ENCODE data around the gene HOXC10. TPM values are rescaled to one million over a fixed set of nuclear protein-coding genes. Genes with fewer than 3 reads are reported as not detected.

The HOXC10 gene
- total RNA-seq, 3 donors from 2014 or later (not counting 1 experiment from before 2014, with no cell fraction given), result not detected

GRCh38 chr12:53998110-53998899 is 13.4 kb downstream of the HOXC10 start:
- H3K27me3 ChIP-seq (ENCODE audit: control insufficient read depth, insufficient read depth, low read length), result peaks cover 94% of the 10 kb centered on the region
- H3K4me3 Mint-ChIP-seq, result peak overlapping the region; percentile 40
- peaks cover 46% of the 10 kb centered on the region in 2 donors for H3K4me1 Mint-ChIP-seq
- peaks cover 5% of the 10 kb centered on the region for H3K9me3 ChIP-seq (ENCODE audit: control insufficient read depth, insufficient read depth, low read length)
- DNase-seq (no peak), ATAC-seq (no peak)
- H3K27me3 Mint-ChIP-seq (ENCODE audit: low read depth in 2 of 2), result peaks cover 76 to 89% of the 10 kb centered on the region in 2 donors
- intact Hi-C loops (cut with micrococcal nuclease), result loop anchor here (5.0 kb wide), 2 partner anchors 34 to 41 kb away; partner anchors contain the start of gene HOXC5
- no peak overlapping the region for H3K4me3 ChIP-seq (ENCODE audit: low read length)
- peaks cover 51% of the 10 kb centered on the region for H3K4me1 ChIP-seq (ENCODE audit: control insufficient read depth, insufficient read depth, low read length)
- H3K9me3 Mint-ChIP-seq, result no peaks in the 10 kb centered on the region
- no peak overlapping the region for H3K27ac ChIP-seq (ENCODE audit: low read length)
- WGBS (ENCODE audit: insufficient coverage), result 18% methylated on average over 4 of the region's 11 CpGs
- no peaks in the 10 kb centered on the region for H3K36me3 ChIP-seq (ENCODE audit: control insufficient read depth, insufficient read depth, low read length)
- TF ChIP-seq, protein P1, sequence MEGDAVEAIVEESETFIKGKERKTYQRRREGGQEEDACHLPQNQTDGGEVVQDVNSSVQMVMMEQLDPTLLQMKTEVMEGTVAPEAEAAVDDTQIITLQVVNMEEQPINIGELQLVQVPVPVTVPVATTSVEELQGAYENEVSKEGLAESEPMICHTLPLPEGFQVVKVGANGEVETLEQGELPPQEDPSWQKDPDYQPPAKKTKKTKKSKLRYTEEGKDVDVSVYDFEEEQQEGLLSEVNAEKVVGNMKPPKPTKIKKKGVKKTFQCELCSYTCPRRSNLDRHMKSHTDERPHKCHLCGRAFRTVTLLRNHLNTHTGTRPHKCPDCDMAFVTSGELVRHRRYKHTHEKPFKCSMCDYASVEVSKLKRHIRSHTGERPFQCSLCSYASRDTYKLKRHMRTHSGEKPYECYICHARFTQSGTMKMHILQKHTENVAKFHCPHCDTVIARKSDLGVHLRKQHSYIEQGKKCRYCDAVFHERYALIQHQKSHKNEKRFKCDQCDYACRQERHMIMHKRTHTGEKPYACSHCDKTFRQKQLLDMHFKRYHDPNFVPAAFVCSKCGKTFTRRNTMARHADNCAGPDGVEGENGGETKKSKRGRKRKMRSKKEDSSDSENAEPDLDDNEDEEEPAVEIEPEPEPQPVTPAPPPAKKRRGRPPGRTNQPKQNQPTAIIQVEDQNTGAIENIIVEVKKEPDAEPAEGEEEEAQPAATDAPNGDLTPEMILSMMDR (IDR thresholded peaks at IDR 0.05), result no peak
- H3K36me3 Mint-ChIP-seq, result no peaks in the 10 kb centered on the region
- no peak overlapping the region for H3K27ac Mint-ChIP-seq

DNA sequence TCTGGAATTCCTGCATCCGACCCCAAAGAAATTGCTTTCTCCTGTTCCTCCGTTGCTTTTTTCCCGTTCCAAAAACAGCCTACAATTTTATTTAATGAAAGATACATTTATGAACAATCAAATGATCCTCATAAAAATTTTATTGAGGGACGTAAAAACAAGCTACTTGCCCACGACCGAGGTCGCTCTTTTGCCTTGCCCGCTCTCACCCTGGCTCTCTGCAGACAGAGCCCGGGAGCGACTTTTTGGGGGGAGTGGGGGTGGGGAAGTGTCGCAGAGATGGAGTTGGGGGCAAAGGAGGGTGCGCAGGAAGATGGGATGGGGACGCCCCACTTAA is 13.9 kb downstream of the HOXC10 start:
- H3K4me1 Mint-ChIP-seq, result peaks cover 40 to 41% of the 10 kb centered on the region in 2 donors
- no peaks in the 10 kb centered on the region for H3K36me3 ChIP-seq (ENCODE audit: control insufficient read depth, insufficient read depth, low read length)
- H3K36me3 Mint-ChIP-seq, result no peaks in the 10 kb centered on the region
- WGBS (ENCODE audit: insufficient coverage), result 18% methylated on average over 10 of the region's 13 CpGs
- TF ChIP-seq, protein P1 (IDR thresholded peaks at IDR 0.05), result no peak
- no peak for DNase-seq
- H3K27ac ChIP-seq (ENCODE audit: low read length), result no peak overlapping the region
- no peaks in the 10 kb centered on the region for H3K9me3 Mint-ChIP-seq
- H3K27me3 Mint-ChIP-seq (ENCODE audit: low read depth in 2 of 2), result peaks cover 76 to 89% of the 10 kb centered on the region in 2 donors
- H3K27ac Mint-ChIP-seq, result no peak overlapping the region
- H3K4me3 Mint-ChIP-seq, result peak overlapping the region; percentile 7
- peaks cover 5% of the 10 kb centered on the region for H3K9me3 ChIP-seq (ENCODE audit: control insufficient read depth, insufficient read depth, low read length)
- H3K4me3 ChIP-seq (ENCODE audit: low read length), result no peak overlapping the region
- intact Hi-C loops (cut with micrococcal nuclease), result loop anchor here (5.0 kb wide), 2 partner anchors 33 to 42 kb away; partner anchors contain the start of gene HOXC5
- no peak for ATAC-seq
- H3K27me3 ChIP-seq (ENCODE audit: control insufficient read depth, insufficient read depth, low read length), result peaks cover 93% of the 10 kb centered on the region
- H3K4me1 ChIP-seq (ENCODE audit: control insufficient read depth, insufficient read depth, low read length), result peaks cover 51% of the 10 kb centered on the region

GRCh38 chr12:53999559-54000115 is 14.7 kb downstream of the HOXC10 start:
- ATAC-seq, result no peak
- WGBS (ENCODE audit: insufficient coverage), result 7% methylated on average over 35 of the region's 35 CpGs
- peak in 1 of 2 donors; percentile 49 for DNase-seq
- no peaks in the 10 kb centered on the region for H3K9me3 Mint-ChIP-seq
- no peak overlapping the region for H3K27ac ChIP-seq (ENCODE audit: low read length)
- peaks cover 33% of the 10 kb centered on the region in 2 donors for H3K4me1 Mint-ChIP-seq
- H3K36me3 Mint-ChIP-seq, result no peaks in the 10 kb centered on the region
- H3K27me3 ChIP-seq (ENCODE audit: control insufficient read depth, insufficient read depth, low read length), result peaks cover 92% of the 10 kb centered on the region
- intact Hi-C loops (cut with micrococcal nuclease), result loop anchor here (5.0 kb wide), 2 partner anchors 33 to 42 kb away; partner anchors contain the start of gene HOXC5
- TF ChIP-seq, protein P1 (IDR thresholded peaks at IDR 0.05), result no peak
- H3K4me3 ChIP-seq (ENCODE audit: low read length), result no peak overlapping the region
- peaks cover 5% of the 10 kb centered on the region for H3K9me3 ChIP-seq (ENCODE audit: control insufficient read depth, insufficient read depth, low read length)
- peaks cover 43% of the 10 kb centered on the region for H3K4me1 ChIP-seq (ENCODE audit: control insufficient read depth, insufficient read depth, low read length)
- peak overlapping the region in 1 of 2 donors; percentile 23 for H3K27ac Mint-ChIP-seq
- peaks cover 77 to 89% of the 10 kb centered on the region in 2 donors for H3K27me3 Mint-ChIP-seq (ENCODE audit: low read depth in 2 of 2)
- peak overlapping the region; percentile 47 for H3K4me3 Mint-ChIP-seq
- H3K36me3 ChIP-seq (ENCODE audit: control insufficient read depth, insufficient read depth, low read length), result no peaks in the 10 kb centered on the region

Measured in natural killer cell (primary cell).